Body of pancreas (tissue), 4 donors: ENCODE data around the gene HMG20B.

Source experiments
- POLR2A ChIP-seq, 3 donors: fragments of 450-650 bp; IDR thresholded peaks; one replicate each; pipeline ENCODE4 v1.6.1; 2016; ENCODE audit warnings: antibody characterized with exemption in 3 of 3, mild to moderate bottlenecking in 2 of 3
- TF ChIP-seq, protein P1 (sequence below), 7 experiments: fragments of 450-650 bp in 4 of 7; fragments of 200-600 bp in 3 of 7; sonication (generic) in 3 of 7; IDR thresholded peaks; one replicate each; pipeline ENCODE4 v1.5.1; 2016 to 2019; ENCODE audit warnings: antibody characterized with exemption in 7 of 7

DNA sequence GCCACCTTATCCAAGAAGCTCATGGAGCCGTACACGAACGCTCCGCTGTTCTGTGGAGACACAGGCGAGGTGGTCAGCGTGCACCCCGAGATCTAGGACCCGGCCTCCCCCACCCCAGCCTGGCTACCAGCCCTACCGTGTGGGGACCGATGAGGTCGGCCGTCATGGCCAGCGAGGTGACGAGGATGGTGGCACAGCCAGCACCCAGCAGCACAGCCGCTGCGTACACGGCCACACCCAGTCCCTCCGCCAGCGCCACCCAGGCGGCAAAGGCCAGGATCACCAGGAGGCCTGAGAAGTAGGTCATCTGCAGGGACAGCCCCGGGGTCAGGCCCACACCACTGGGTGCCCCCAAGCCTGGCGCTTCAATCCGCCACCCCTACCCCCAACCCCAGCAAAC, 26.6 kb upstream of the HMG20B start:
- TF ChIP-seq, protein P1, sequence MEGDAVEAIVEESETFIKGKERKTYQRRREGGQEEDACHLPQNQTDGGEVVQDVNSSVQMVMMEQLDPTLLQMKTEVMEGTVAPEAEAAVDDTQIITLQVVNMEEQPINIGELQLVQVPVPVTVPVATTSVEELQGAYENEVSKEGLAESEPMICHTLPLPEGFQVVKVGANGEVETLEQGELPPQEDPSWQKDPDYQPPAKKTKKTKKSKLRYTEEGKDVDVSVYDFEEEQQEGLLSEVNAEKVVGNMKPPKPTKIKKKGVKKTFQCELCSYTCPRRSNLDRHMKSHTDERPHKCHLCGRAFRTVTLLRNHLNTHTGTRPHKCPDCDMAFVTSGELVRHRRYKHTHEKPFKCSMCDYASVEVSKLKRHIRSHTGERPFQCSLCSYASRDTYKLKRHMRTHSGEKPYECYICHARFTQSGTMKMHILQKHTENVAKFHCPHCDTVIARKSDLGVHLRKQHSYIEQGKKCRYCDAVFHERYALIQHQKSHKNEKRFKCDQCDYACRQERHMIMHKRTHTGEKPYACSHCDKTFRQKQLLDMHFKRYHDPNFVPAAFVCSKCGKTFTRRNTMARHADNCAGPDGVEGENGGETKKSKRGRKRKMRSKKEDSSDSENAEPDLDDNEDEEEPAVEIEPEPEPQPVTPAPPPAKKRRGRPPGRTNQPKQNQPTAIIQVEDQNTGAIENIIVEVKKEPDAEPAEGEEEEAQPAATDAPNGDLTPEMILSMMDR (IDR thresholded peaks at IDR 0.05) = no peak
- TF ChIP-seq POLR2A (IDR thresholded peaks at IDR 0.05) = no peak
